Measurements from ENCODE around the gene PHKG1.
"Not testable (repeated sequence)": the region's sequence is repeated elsewhere in the genome, so short reads cannot be mapped to it uniquely, and the experiment has no call there.

Gene PHKG1

GRCh38 chr7:56106108-56107073, 13.6 kb upstream of the PHKG1 start, which contains the start of gene CHCHD2:
Gene CHCHD2 (minus strand): TSS chr7:56106476. CDS start chr7:56106413, 63 bp downstream.
- peak; percentile 96 for FAIRE-seq
- TF ChIP-seq TAF1 (IDR thresholded peaks at IDR 0.05; ENCODE audit: low read depth, low read length) (peak; percentile 93), POU2F2 (IDR thresholded peaks at IDR 0.05; ENCODE audit: low read depth, low read length) (peak; percentile 84), PAX5 (IDR thresholded peaks at IDR 0.05; ENCODE audit: insufficient read depth, low read length, severe bottlenecking) (no peak), SPI1 (IDR thresholded peaks at IDR 0.05; ENCODE audit: low read depth, low read length) (peak; percentile 55), POLR2AphosphoS5 (IDR thresholded peaks at IDR 0.05; ENCODE audit: low read depth, low read length) (peak; percentile 91), POLR2A (IDR thresholded peaks at IDR 0.05; ENCODE audit: low read depth, low read length) (peak; percentile 84; the same call in 1 of the 2 replicates)
- peak; percentile 86 for DNase-seq (ENCODE audit: insufficient read length, low spot score)

- DNase-seq (ENCODE audit: insufficient read length, low spot score) (no peak), FAIRE-seq (no peak)
- no peak for TF ChIP-seq PAX5 (IDR thresholded peaks at IDR 0.05; ENCODE audit: insufficient read depth, low read length, severe bottlenecking)
- TF ChIP-seq TAF1 (IDR thresholded peaks at IDR 0.05; ENCODE audit: low read depth, low read length): no peak
- TF ChIP-seq POLR2AphosphoS5 (IDR thresholded peaks at IDR 0.05; ENCODE audit: low read depth, low read length): no peak
- TF ChIP-seq POLR2A (IDR thresholded peaks at IDR 0.05; ENCODE audit: low read depth, low read length): no peak
Observed at GRCh38 chr7:56105508-56105907, 12.8 kb upstream of the PHKG1 start.

GRCh38 chr7:56104138-56104537, 11.4 kb upstream of the PHKG1 start:
- FAIRE-seq; DNase-seq (ENCODE audit: insufficient read length, low spot score): not testable (repeated sequence)

- no peak for FAIRE-seq
- no peak for DNase-seq (ENCODE audit: insufficient read length, low spot score)
- TF ChIP-seq TAF1 (IDR thresholded peaks at IDR 0.05; ENCODE audit: low read depth, low read length) (no peak), POLR2A (IDR thresholded peaks at IDR 0.05; ENCODE audit: low read depth, low read length) (no peak), POU2F2 (IDR thresholded peaks at IDR 0.05; ENCODE audit: low read depth, low read length) (no peak), POLR2AphosphoS5 (IDR thresholded peaks at IDR 0.05; ENCODE audit: low read depth, low read length) (no peak), PAX5 (IDR thresholded peaks at IDR 0.05; ENCODE audit: insufficient read depth, low read length, severe bottlenecking) (no peak), SPI1 (IDR thresholded peaks at IDR 0.05; ENCODE audit: low read depth, low read length) (no peak)
Observed at GRCh38 chr7:56099653-56100052, 6.9 kb upstream of the PHKG1 start.

- FAIRE-seq; DNase-seq (ENCODE audit: insufficient read length, low spot score): not testable (repeated sequence)
- peak; percentile 53 for TF ChIP-seq POLR2A (IDR thresholded peaks at IDR 0.05; ENCODE audit: low read depth, low read length)
Observed at GRCh38 chr7:56098187-56099008, 5.6 kb upstream of the PHKG1 start.

- DNase-seq (ENCODE audit: insufficient read length, low spot score) (no peak), FAIRE-seq (no peak)
- TF ChIP-seq TAF1 (IDR thresholded peaks at IDR 0.05; ENCODE audit: low read depth, low read length): no peak
- TF ChIP-seq POU2F2 (IDR thresholded peaks at IDR 0.05; ENCODE audit: low read depth, low read length): no peak
- TF ChIP-seq POLR2A (IDR thresholded peaks at IDR 0.05; ENCODE audit: low read depth, low read length): peak; percentile 26; the same call in 1 of the 2 replicates
Observed at GRCh38 chr7:56097700-56098099, 4.9 kb upstream of the PHKG1 start.

- not testable (repeated sequence) for DNase-seq (ENCODE audit: insufficient read length, low spot score); FAIRE-seq
Observed at GRCh38 chr7:56092388-56092787, 364 bp downstream of the PHKG1 start.

GRCh38 chr7:56091591-56091990, 1.2 kb downstream of the PHKG1 start:
- no peak for DNase-seq (ENCODE audit: insufficient read length, low spot score)
- no peak for FAIRE-seq
- TF ChIP-seq POLR2AphosphoS5 (IDR thresholded peaks at IDR 0.05; ENCODE audit: low read depth, low read length) (no peak), POLR2A (IDR thresholded peaks at IDR 0.05; ENCODE audit: low read depth, low read length) (no peak), TAF1 (IDR thresholded peaks at IDR 0.05; ENCODE audit: low read depth, low read length) (no peak), PAX5 (IDR thresholded peaks at IDR 0.05; ENCODE audit: insufficient read depth, low read length, severe bottlenecking) (no peak), SPI1 (IDR thresholded peaks at IDR 0.05; ENCODE audit: low read depth, low read length) (no peak), POU2F2 (IDR thresholded peaks at IDR 0.05; ENCODE audit: low read depth, low read length) (no peak)

GRCh38 chr7:56087445-56087844, 5.3 kb downstream of the PHKG1 start:
- no peak for FAIRE-seq
- no peak for DNase-seq (ENCODE audit: insufficient read length, low spot score)
- TF ChIP-seq TAF1 (IDR thresholded peaks at IDR 0.05; ENCODE audit: low read depth, low read length) (no peak), POU2F2 (IDR thresholded peaks at IDR 0.05; ENCODE audit: low read depth, low read length) (no peak), SPI1 (IDR thresholded peaks at IDR 0.05; ENCODE audit: low read depth, low read length) (no peak), POLR2AphosphoS5 (IDR thresholded peaks at IDR 0.05; ENCODE audit: low read depth, low read length) (no peak), PAX5 (IDR thresholded peaks at IDR 0.05; ENCODE audit: insufficient read depth, low read length, severe bottlenecking) (no peak), POLR2A (IDR thresholded peaks at IDR 0.05; ENCODE audit: low read depth, low read length) (no peak)

- TF ChIP-seq POU2F2 (IDR thresholded peaks at IDR 0.05; ENCODE audit: low read depth, low read length): no peak
- no peak for TF ChIP-seq PAX5 (IDR thresholded peaks at IDR 0.05; ENCODE audit: insufficient read depth, low read length, severe bottlenecking)
- no peak for TF ChIP-seq POLR2A (IDR thresholded peaks at IDR 0.05; ENCODE audit: low read depth, low read length)
- TF ChIP-seq TAF1 (IDR thresholded peaks at IDR 0.05; ENCODE audit: low read depth, low read length): no peak
- no peak for TF ChIP-seq SPI1 (IDR thresholded peaks at IDR 0.05; ENCODE audit: low read depth, low read length)
- TF ChIP-seq POLR2AphosphoS5 (IDR thresholded peaks at IDR 0.05; ENCODE audit: low read depth, low read length): no peak
- FAIRE-seq (no peak), DNase-seq (ENCODE audit: insufficient read length, low spot score) (no peak)
Observed at GRCh38 chr7:56086761-56087160, 6.0 kb downstream of the PHKG1 start.
